Neural crest cell (in vitro differentiated cells): ENCODE data around the gene GMDS. TPM values are rescaled to one million over a fixed set of nuclear protein-coding genes. Genes with fewer than 3 reads are reported as not detected.
A peak's percentile ranks its signal among the peaks of the same experiment; 100 is the strongest.

ENCODE experiments used
- DNase-seq: peaks from one replicate; pipeline ENCODE4 v3.0.0; 2021; ENCODE audit warnings: low read depth, mixed read lengths, low spot score
- H3K27ac Mint-ChIP-seq: one replicate; pipeline ENCODE4 v1.8.0; 2021; ENCODE audit warnings: mild to moderate bottlenecking, mixed read lengths; ENCODE audit not compliant: unreplicated experiment
- H3K27me3 Mint-ChIP-seq: 2 replicates; pipeline ENCODE4 v1.8.0; 2021; ENCODE audit warnings: low read depth, mild to moderate bottlenecking, mixed read lengths
- H3K36me3 Mint-ChIP-seq: 2 replicates; pipeline ENCODE4 v1.8.0; 2021; ENCODE audit warnings: low read depth, mild to moderate bottlenecking, mixed read lengths
- H3K4me1 Mint-ChIP-seq: 2 replicates; pipeline ENCODE4 v1.8.0; 2021; ENCODE audit warnings: mixed read lengths
- H3K4me3 Mint-ChIP-seq: one replicate; pipeline ENCODE4 v1.8.0; 2021; ENCODE audit warnings: mild to moderate bottlenecking, mixed read lengths
- H3K9me3 Mint-ChIP-seq: 2 replicates; pipeline ENCODE4 v1.8.0; 2021; ENCODE audit warnings: mixed read lengths
- CTCF ChIP-seq: fragments of 200-600 bp; sonication (generic); conservative IDR thresholded peaks from 2 replicates; pipeline ENCODE4 v1.5.0; 2021; ENCODE audit warnings: antibody characterized with exemption, mild to moderate bottlenecking
- total RNA-seq: library from RNA; stranded (reverse); gene quantifications from 2 replicates; pipeline ENCODE4 v1.2.1, GENCODE V29; 2021

The GMDS gene
- total RNA-seq, 1 donor from 2014 or later: 16.1 TPM

GRCh38 chr6:1838604-1839213, 406.7 kb downstream of the GMDS start:
- Mint-ChIP-seq H3K4me3 (no peak overlapping the region), H3K27me3 (no peaks in the 10 kb centered on the region), H3K4me1 (peaks cover 30% of the 10 kb centered on the region), H3K9me3 (no peaks in the 10 kb centered on the region), H3K36me3 (no peaks in the 10 kb centered on the region), H3K27ac (no peak overlapping the region)
- no peak for TF ChIP-seq CTCF
- DNase-seq: no peak

GRCh38 chr6:1837826-1838225, 407.6 kb downstream of the GMDS start:
- Mint-ChIP-seq H3K27ac (no peak overlapping the region), H3K4me3 (no peak overlapping the region), H3K9me3 (no peaks in the 10 kb centered on the region), H3K4me1 (peaks cover 39% of the 10 kb centered on the region), H3K36me3 (no peaks in the 10 kb centered on the region), H3K27me3 (no peaks in the 10 kb centered on the region)
- no peak for TF ChIP-seq CTCF
- no peak for DNase-seq

- H3K9me3 Mint-ChIP-seq: no peaks in the 10 kb centered on the region
- H3K27me3 Mint-ChIP-seq: no peaks in the 10 kb centered on the region
- DNase-seq: no peak
- H3K36me3 Mint-ChIP-seq: no peaks in the 10 kb centered on the region
- H3K4me1 Mint-ChIP-seq: peaks cover 44% of the 10 kb centered on the region
- H3K27ac Mint-ChIP-seq: no peak overlapping the region
- no peak overlapping the region for H3K4me3 Mint-ChIP-seq
- TF ChIP-seq CTCF: no peak
Observed at GRCh38 chr6:1836690-1837089, 408.7 kb downstream of the GMDS start.

- no peaks in the 10 kb centered on the region for H3K27me3 Mint-ChIP-seq
- no peaks in the 10 kb centered on the region for H3K36me3 Mint-ChIP-seq
- TF ChIP-seq CTCF: no peak
- no peak overlapping the region for H3K4me3 Mint-ChIP-seq
- H3K9me3 Mint-ChIP-seq: no peaks in the 10 kb centered on the region
- peak overlapping the region; percentile 80 for H3K27ac Mint-ChIP-seq
- no peak for DNase-seq
- H3K4me1 Mint-ChIP-seq: peaks cover 44% of the 10 kb centered on the region
Observed at GRCh38 chr6:1834646-1835516, 410.5 kb downstream of the GMDS start.

GRCh38 chr6:1834207-1834606, 411.2 kb downstream of the GMDS start:
- H3K36me3 Mint-ChIP-seq: no peaks in the 10 kb centered on the region
- DNase-seq: no peak
- no peak overlapping the region for H3K27ac Mint-ChIP-seq
- peaks cover 40% of the 10 kb centered on the region for H3K4me1 Mint-ChIP-seq
- no peak for TF ChIP-seq CTCF
- H3K9me3 Mint-ChIP-seq: peaks cover 3% of the 10 kb centered on the region
- no peaks in the 10 kb centered on the region for H3K27me3 Mint-ChIP-seq
- H3K4me3 Mint-ChIP-seq: no peak overlapping the region
